GM12892 (cell line): ENCODE results near the gene NRCAM.

ENCODE experiments used
- POLR2A ChIP-seq: IDR thresholded peaks from 2 replicates; pipeline ENCODE4 v1.6.1; 2011; ENCODE audit warnings: low read depth, low read length, control low read depth
- POLR2AphosphoS5 ChIP-seq: IDR thresholded peaks from 2 replicates; pipeline ENCODE4 v1.6.1; 2011; ENCODE audit warnings: low read depth, low read length, control low read depth
- TAF1 ChIP-seq: IDR thresholded peaks from 2 replicates; pipeline ENCODE4 v1.6.1; 2011; ENCODE audit warnings: low read depth, mild to moderate bottlenecking, control low read depth, low read length, borderline replicate concordance

DNA sequence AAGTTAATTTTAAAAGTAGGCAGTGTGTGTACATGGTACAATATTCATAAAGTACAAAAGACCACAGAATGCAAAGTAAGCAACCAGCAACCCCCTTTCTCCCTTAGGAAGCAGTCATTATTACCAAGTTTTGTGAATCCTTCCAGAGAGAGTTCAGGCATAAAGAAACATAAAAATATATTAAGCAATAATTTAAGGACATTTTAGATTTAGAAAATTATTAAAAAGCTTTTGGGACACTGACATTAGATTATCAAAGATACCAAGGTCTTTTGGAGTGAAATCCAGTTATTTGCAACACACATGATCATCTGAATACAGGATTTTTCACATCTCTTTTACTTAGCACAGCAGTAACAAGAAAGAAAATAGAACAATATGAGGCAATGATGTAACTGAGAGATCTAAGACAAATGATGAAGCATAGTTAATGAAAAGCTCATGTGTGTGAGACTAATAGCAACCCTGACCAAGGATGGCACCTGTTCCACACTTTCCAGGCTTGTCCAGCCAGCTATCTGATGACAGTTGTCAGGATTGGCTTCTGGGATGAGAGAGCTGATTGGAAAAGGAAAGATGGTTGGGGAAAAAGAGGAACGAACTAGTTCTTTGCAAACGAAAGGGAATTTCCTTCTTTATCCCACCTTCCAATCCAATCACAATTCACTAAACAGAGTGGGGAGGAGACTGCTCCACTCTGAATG is 210.6 kb downstream of the NRCAM start:
- no peak for TF ChIP-seq POLR2A
- TF ChIP-seq TAF1 = no peak
- no peak for TF ChIP-seq POLR2AphosphoS5
